Measurements from ENCODE around the gene ARAP1. TPM values are rescaled to one million over a fixed set of nuclear protein-coding genes. Genes with fewer than 3 reads are reported as not detected.

Gene ARAP1
- total RNA-seq, 1 experiment from 2014 or later: 66.1 TPM

DNA sequence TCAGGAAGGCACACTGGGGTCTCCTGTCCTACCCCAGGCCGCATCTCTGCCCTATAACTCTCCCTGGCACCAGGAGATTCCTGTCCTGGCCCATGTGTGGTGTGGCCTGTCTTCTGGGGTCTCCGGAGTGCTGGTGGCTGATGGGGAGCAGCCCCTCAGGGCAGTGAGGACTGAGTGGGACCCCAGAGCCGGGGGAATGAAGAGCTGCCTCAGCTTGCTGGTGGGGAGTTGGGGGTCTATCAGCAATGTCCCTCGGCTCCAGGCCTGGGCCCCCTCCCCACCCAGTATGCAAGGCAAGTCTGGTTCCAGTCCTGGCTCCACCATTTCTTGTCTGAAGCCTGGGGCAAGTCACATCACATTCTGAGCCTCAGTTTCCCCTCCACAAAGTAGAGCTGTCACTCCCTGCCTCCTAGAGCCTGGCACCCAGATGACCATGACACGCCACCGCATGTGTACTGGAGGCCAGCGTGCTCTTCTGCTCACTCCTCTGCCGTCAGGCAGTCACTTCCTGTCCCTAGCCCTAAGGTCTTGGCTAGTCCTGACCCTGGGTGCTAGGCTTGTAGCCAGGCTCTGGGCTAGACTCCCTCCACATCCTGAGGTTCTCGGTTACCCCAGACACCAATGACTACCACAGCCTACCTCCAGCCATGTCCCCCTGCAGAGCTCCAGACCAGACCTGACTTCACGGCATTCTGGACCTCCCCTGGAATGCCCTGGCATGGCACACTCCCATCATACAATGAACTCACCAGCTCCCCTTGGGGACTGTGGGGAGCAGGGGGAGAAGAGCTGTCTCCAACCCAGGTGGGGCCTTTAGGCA is 12.8 kb downstream of the ARAP1 start:
- TF ChIP-seq EZH2 (IDR thresholded peaks at IDR 0.05; ENCODE audit: borderline replicate concordance, low read depth, low read length, poor library complexity, severe bottlenecking): no peak
- TF ChIP-seq, protein P1, sequence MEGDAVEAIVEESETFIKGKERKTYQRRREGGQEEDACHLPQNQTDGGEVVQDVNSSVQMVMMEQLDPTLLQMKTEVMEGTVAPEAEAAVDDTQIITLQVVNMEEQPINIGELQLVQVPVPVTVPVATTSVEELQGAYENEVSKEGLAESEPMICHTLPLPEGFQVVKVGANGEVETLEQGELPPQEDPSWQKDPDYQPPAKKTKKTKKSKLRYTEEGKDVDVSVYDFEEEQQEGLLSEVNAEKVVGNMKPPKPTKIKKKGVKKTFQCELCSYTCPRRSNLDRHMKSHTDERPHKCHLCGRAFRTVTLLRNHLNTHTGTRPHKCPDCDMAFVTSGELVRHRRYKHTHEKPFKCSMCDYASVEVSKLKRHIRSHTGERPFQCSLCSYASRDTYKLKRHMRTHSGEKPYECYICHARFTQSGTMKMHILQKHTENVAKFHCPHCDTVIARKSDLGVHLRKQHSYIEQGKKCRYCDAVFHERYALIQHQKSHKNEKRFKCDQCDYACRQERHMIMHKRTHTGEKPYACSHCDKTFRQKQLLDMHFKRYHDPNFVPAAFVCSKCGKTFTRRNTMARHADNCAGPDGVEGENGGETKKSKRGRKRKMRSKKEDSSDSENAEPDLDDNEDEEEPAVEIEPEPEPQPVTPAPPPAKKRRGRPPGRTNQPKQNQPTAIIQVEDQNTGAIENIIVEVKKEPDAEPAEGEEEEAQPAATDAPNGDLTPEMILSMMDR (conservative IDR thresholded peaks at IDR 0.05; ENCODE audit: low read depth, low read length): no peak
- no peak overlapping the region for H3K27ac ChIP-seq (ENCODE audit: low read depth, low read length, poor library complexity, severe bottlenecking)
- BruUV-seq (replicated peaks): no TSS peak

DNA sequence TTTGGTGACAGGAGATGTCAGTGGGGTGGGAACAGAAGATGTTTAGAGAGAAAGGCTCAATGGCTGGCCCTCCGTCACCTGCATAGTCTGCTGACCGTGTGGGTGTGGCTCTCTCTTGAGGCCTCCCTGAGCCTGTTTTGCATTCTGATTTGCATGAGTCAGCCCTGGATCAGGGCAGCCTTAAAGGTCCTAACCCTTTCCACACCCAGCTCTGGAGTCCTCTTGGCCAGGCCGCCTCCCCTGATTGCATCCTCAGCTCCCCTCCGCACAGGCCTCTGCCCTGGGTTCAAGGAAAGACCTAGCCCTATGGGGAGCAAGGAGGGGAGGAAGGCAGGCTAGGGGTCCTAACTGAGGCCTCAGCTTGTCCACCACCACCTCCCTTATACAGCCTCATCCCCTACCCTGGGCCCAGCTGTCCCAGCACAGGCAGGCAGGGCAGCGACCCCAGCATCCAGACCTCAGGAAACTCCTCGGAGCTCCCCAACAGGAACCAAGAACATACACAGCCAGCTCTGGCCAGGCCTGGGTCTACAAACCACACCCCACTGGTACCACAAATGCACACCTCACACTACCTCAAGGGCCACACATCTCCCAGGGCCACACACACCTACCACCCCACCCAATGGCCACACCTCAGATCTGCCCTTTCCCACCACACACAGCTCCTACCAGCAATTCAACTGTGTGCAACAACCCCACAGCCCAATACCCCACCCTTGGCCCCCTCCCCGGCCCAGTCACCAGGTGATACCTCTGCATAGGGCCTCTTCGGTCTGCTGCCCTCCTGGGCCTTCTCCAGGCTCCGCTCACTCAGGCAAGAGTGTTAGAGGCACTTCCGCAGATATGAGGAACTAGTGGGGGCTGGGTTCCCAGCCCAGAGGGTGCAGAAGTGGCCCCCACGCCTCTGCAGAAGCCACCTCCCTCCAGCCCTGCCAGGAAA is 13.7 kb downstream of the ARAP1 start:
- Histone ChIP-seq H3K4me1 (ENCODE audit: insufficient read depth, low read length, poor library complexity, severe bottlenecking) (peaks cover 18% of the 10 kb centered on the region), H3K4me3 (ENCODE audit: low read depth, low read length, poor library complexity, severe bottlenecking) (no peak overlapping the region), H3K27ac (ENCODE audit: low read depth, low read length, poor library complexity, severe bottlenecking) (no peak overlapping the region), H3K36me3 (ENCODE audit: insufficient read depth, low read length, poor library complexity, severe bottlenecking) (no peaks in the 10 kb centered on the region), H3K9me3 (ENCODE audit: low read depth, low read length, poor library complexity, severe bottlenecking) (no peaks in the 10 kb centered on the region), H3K27me3 (replicated peaks; ENCODE audit: insufficient read depth, low read depth, low read length, poor library complexity) (no peaks in the 10 kb centered on the region)
- intact Hi-C loops (cut with micrococcal nuclease; ENCODE audit: unreplicated experiment): no loop called here
- POLR2A ChIA-PET (ENCODE audit: low non-redundant PET): no interaction called here
- DNase-seq (ENCODE audit: low spot score): no peak
- CTCF ChIA-PET: no interaction called here
- BruUV-seq (replicated peaks): no TSS peak
- no peak for TF ChIP-seq EZH2 (IDR thresholded peaks at IDR 0.05; ENCODE audit: borderline replicate concordance, low read depth, low read length, poor library complexity, severe bottlenecking)
- TF ChIP-seq, protein P1 (conservative IDR thresholded peaks at IDR 0.05; ENCODE audit: low read depth, low read length): no peak

More for the DNA sequence above, 12.8 kb downstream of the ARAP1 start:
- Histone ChIP-seq H3K27me3 (replicated peaks; ENCODE audit: insufficient read depth, low read depth, low read length, poor library complexity) (no peaks in the 10 kb centered on the region), H3K9me3 (ENCODE audit: low read depth, low read length, poor library complexity, severe bottlenecking) (no peaks in the 10 kb centered on the region), H3K36me3 (ENCODE audit: insufficient read depth, low read length, poor library complexity, severe bottlenecking) (no peaks in the 10 kb centered on the region), H3K4me1 (ENCODE audit: insufficient read depth, low read length, poor library complexity, severe bottlenecking) (peaks cover 18% of the 10 kb centered on the region), H3K4me3 (ENCODE audit: low read depth, low read length, poor library complexity, severe bottlenecking) (no peak overlapping the region)
- intact Hi-C loops (cut with micrococcal nuclease; ENCODE audit: unreplicated experiment): no loop called here
- POLR2A ChIA-PET (ENCODE audit: low non-redundant PET): interaction anchor here (0.6 kb wide), 1 partner anchor 33 kb away, joined by 4 read pairs; no protein-coding TSS in a partner anchor
- no peak for DNase-seq (ENCODE audit: low spot score)
- CTCF ChIA-PET: interaction anchor here (0.5 kb wide), 1 partner anchor 26 kb away, joined by 4 read pairs; no protein-coding TSS in a partner anchor

DNA sequence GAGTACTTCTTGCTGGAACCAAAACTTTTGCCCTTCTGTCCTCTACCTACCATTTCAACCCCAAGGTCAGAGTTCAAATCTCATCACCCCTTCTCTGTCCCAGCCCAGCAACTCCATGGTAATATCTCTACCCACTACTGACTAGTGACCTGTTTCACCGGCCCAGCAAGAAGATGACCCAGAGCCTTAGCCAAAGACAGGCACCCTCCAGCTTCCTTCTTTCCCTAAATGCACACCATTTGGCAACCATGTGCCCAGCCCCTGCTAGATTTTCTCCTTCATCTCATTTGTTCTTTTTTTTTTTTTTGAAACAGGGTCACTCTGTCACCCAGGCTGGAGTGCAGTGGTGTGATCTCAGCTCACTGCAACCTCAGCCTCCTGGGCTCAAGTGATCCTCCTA is 14.9 kb downstream of the ARAP1 start:
- no peak for TF ChIP-seq EZH2 (IDR thresholded peaks at IDR 0.05; ENCODE audit: borderline replicate concordance, low read depth, low read length, poor library complexity, severe bottlenecking)
- TF ChIP-seq, protein P1 (conservative IDR thresholded peaks at IDR 0.05; ENCODE audit: low read depth, low read length): no peak
- Histone ChIP-seq H3K4me1 (ENCODE audit: insufficient read depth, low read length, poor library complexity, severe bottlenecking) (peaks cover 18% of the 10 kb centered on the region), H3K27me3 (replicated peaks; ENCODE audit: insufficient read depth, low read depth, low read length, poor library complexity) (no peaks in the 10 kb centered on the region), H3K36me3 (ENCODE audit: insufficient read depth, low read length, poor library complexity, severe bottlenecking) (no peaks in the 10 kb centered on the region), H3K9me3 (ENCODE audit: low read depth, low read length, poor library complexity, severe bottlenecking) (no peaks in the 10 kb centered on the region), H3K27ac (ENCODE audit: low read depth, low read length, poor library complexity, severe bottlenecking) (no peak overlapping the region), H3K4me3 (ENCODE audit: low read depth, low read length, poor library complexity, severe bottlenecking) (no peak overlapping the region)
- intact Hi-C loops (cut with micrococcal nuclease; ENCODE audit: unreplicated experiment): no loop called here
- no peak for DNase-seq (ENCODE audit: low spot score)
- POLR2A ChIA-PET (ENCODE audit: low non-redundant PET): no interaction called here
- BruUV-seq (replicated peaks): no TSS peak
- CTCF ChIA-PET: no interaction called here

Measured in A673 (cell line).